HEK293 (cell line): ENCODE data around the gene YJU2.

Source experiments
- CTCF ChIP-seq: fragments of 450-650 bp; formaldehyde crosslinking; IDR thresholded peaks from 2 replicates; pipeline ENCODE4 v1.5.1; 2016; ENCODE audit warnings: missing biosample characterization, missing genetic modification characterization
- GLI4 ChIP-seq: fragments of 450-650 bp; formaldehyde crosslinking; IDR thresholded peaks from 2 replicates; pipeline ENCODE4 v1.5.1; 2016; ENCODE audit warnings: missing biosample characterization, missing genetic modification characterization
- KLF10 ChIP-seq: fragments of 450-650 bp; IDR thresholded peaks from 2 replicates; pipeline ENCODE4 v1.5.1; 2018; ENCODE audit warnings: missing biosample characterization, mild to moderate bottlenecking, missing genetic modification characterization
- PBX3 ChIP-seq: sonication (generic); formaldehyde crosslinking; IDR thresholded peaks from 2 replicates; pipeline ENCODE4 v1.8.1; 2022; ENCODE audit warnings: mild to moderate bottlenecking, moderate library complexity, missing genetic modification reagents
- PRDM4 ChIP-seq: fragments of 450-650 bp; formaldehyde crosslinking; IDR thresholded peaks from 2 replicates; pipeline ENCODE4 v1.5.1; 2017; ENCODE audit warnings: missing biosample characterization, missing genetic modification characterization
- SP2 ChIP-seq: fragments of 450-650 bp; formaldehyde crosslinking; IDR thresholded peaks from 2 replicates; pipeline ENCODE4 v1.5.1; 2016; ENCODE audit warnings: missing biosample characterization, missing genetic modification characterization
- TRIM28 ChIP-seq: IDR thresholded peaks from 2 replicates; pipeline ENCODE4 v1.6.1; 2011; ENCODE audit warnings: low read length, control low read depth, borderline replicate concordance
- ZBTB17 ChIP-seq: fragments of 450-650 bp; formaldehyde crosslinking; IDR thresholded peaks from 2 replicates; pipeline ENCODE4 v1.5.1; 2016; ENCODE audit warnings: missing biosample characterization, missing genetic modification characterization
- ZNF175 ChIP-seq: fragments of 450-650 bp; formaldehyde crosslinking; IDR thresholded peaks from 2 replicates; pipeline ENCODE4 v1.5.1; 2016; ENCODE audit warnings: missing biosample characterization, missing genetic modification characterization
- ZNF335 ChIP-seq: fragments of 450-650 bp; formaldehyde crosslinking; conservative IDR thresholded peaks from 2 replicates; pipeline ENCODE4 v1.5.1; 2016; ENCODE audit warnings: missing biosample characterization, missing genetic modification characterization
- ZNF513 ChIP-seq: fragments of 450-650 bp; IDR thresholded peaks from 2 replicates; pipeline ENCODE4 v1.5.1; 2018; ENCODE audit warnings: missing biosample characterization, missing genetic modification characterization
- ZNF558 ChIP-seq: fragments of 450-650 bp; formaldehyde crosslinking; IDR thresholded peaks from 2 replicates; pipeline ENCODE4 v1.5.1; 2016; ENCODE audit warnings: missing biosample characterization, missing genetic modification characterization
- ZNF639 ChIP-seq: fragments of 450-650 bp; formaldehyde crosslinking; IDR thresholded peaks from 2 replicates; pipeline ENCODE4 v1.5.1; 2016; ENCODE audit warnings: missing biosample characterization, missing genetic modification characterization
- ZNF777 ChIP-seq: fragments of 450-650 bp; formaldehyde crosslinking; IDR thresholded peaks from 2 replicates; pipeline ENCODE4 v1.5.1; 2017; ENCODE audit warnings: missing biosample characterization, missing genetic modification characterization, borderline replicate concordance

GRCh38 chr19:4233282-4233853 lies 13.5 kb upstream of the YJU2 start:
- no peak for TF ChIP-seq ZNF777
- no peak for TF ChIP-seq ZBTB17 (tag by site-specific recombination)
- no peak for TF ChIP-seq ZNF558 (tag by site-specific recombination)
- peak; percentile 98 for TF ChIP-seq CTCF
- no peak for TF ChIP-seq ZNF335 (tag by site-specific recombination)
- no peak for TF ChIP-seq SP2 (tag by site-specific recombination)
- peak; percentile 68; the same call in 1 of the 2 replicates for TF ChIP-seq GLI4 (tag by site-specific recombination)
- TF ChIP-seq PRDM4: peak; percentile 41; the same call in 1 of the 2 replicates
- no peak for TF ChIP-seq ZNF175 (tag by site-specific recombination)
- peak; percentile 83 for TF ChIP-seq ZNF639 (tag by site-specific recombination)
- TF ChIP-seq KLF10 (tag by site-specific recombination): no peak
- no peak for TF ChIP-seq PBX3
- no peak for TF ChIP-seq ZNF513 (tag by site-specific recombination)
- no peak for TF ChIP-seq TRIM28
